ENCODE data around the gene PLEKHO2.
A peak's percentile ranks its signal among the peaks of the same experiment; 100 is the strongest.

PLEKHO2 gene

GRCh38 chr15:64825431-64826294, 16.1 kb upstream of the PLEKHO2 start, which contains the start of gene PIF1:
Gene PIF1 (minus strand): TSS chr15:64825647. CDS start chr15:64824335, 1,312 bp downstream.
- peak; percentile 74 to 82 for DNase-seq (ENCODE audit: low read depth in 2 of 2)

GRCh38 chr15:64828985-64829384, 12.7 kb upstream of the PLEKHO2 start:
- no peak for DNase-seq (ENCODE audit: low read depth in 2 of 2)

- no peak for DNase-seq (ENCODE audit: low read depth in 2 of 2)
These were observed 8.0 kb upstream of the PLEKHO2 start for GRCh38 chr15:64833690-64834089.

GRCh38 chr15:64836023-64836536, 5.6 kb upstream of the PLEKHO2 start:
- no peak for DNase-seq (ENCODE audit: low read depth in 2 of 2)

GRCh38 chr15:64837502-64837901, 4.2 kb upstream of the PLEKHO2 start:
- DNase-seq (ENCODE audit: low read depth in 2 of 2): no peak

GRCh38 chr15:64841060-64841343, 713 bp upstream of the PLEKHO2 start:
- no peak for DNase-seq (ENCODE audit: low read depth in 2 of 2)

GRCh38 chr15:64842096-64842939, 603 bp downstream of the PLEKHO2 start:
- DNase-seq (ENCODE audit: low read depth in 2 of 2): no peak

- no peak for DNase-seq (ENCODE audit: low read depth in 2 of 2)
These were observed 1.4 kb downstream of the PLEKHO2 start for GRCh38 chr15:64842986-64843561.

GRCh38 chr15:64843991-64844390, 2.3 kb downstream of the PLEKHO2 start:
- DNase-seq (ENCODE audit: low read depth in 2 of 2): no peak

GRCh38 chr15:64844576-64845145, 2.9 kb downstream of the PLEKHO2 start:
- no peak for DNase-seq (ENCODE audit: low read depth in 2 of 2)

- DNase-seq (ENCODE audit: low read depth in 2 of 2): no peak
These were observed 3.5 kb downstream of the PLEKHO2 start for GRCh38 chr15:64845183-64845611.

GRCh38 chr15:64845831-64846595, 4.3 kb downstream of the PLEKHO2 start:
- no peak for DNase-seq (ENCODE audit: low read depth in 2 of 2)

- DNase-seq (ENCODE audit: low read depth in 2 of 2): no peak
These were observed 5.3 kb downstream of the PLEKHO2 start for GRCh38 chr15:64847016-64847415.

- no peak for DNase-seq (ENCODE audit: low read depth in 2 of 2)
These were observed 5.7 kb downstream of the PLEKHO2 start for GRCh38 chr15:64847448-64847847.

- DNase-seq (ENCODE audit: low read depth in 2 of 2): no peak
These were observed 6.4 kb downstream of the PLEKHO2 start for GRCh38 chr15:64847876-64848716.

- DNase-seq (ENCODE audit: low read depth in 2 of 2): no peak
These were observed 9.2 kb downstream of the PLEKHO2 start for GRCh38 chr15:64850778-64851502.

- DNase-seq (ENCODE audit: low read depth in 2 of 2): no peak
These were observed 9.8 kb downstream of the PLEKHO2 start for GRCh38 chr15:64851503-64851840.

GRCh38 chr15:64854041-64854440, 12.3 kb downstream of the PLEKHO2 start:
- DNase-seq (ENCODE audit: low read depth in 2 of 2): no peak

- no peak for DNase-seq (ENCODE audit: low read depth in 2 of 2)
These were observed 12.8 kb downstream of the PLEKHO2 start for GRCh38 chr15:64854526-64854925.
